H1 (cell line): ENCODE results near the gene TCTN3.
"Not testable (repeated sequence)": the region's sequence is repeated elsewhere in the genome, so short reads cannot be mapped to it uniquely, and the experiment has no call there.

Experiments
- MAX ChIP-seq: IDR thresholded peaks from 2 replicates; pipeline ENCODE4 v1.6.1; 2012; ENCODE audit warnings: inconsistent platforms
- TAF1 ChIP-seq: IDR thresholded peaks from 2 replicates; pipeline ENCODE4 v1.6.1; 2011; ENCODE audit warnings: mild to moderate bottlenecking, low read depth, low read length

- TF ChIP-seq MAX, TAF1: not testable (repeated sequence)
These were observed 73.3 kb downstream of the TCTN3 start for GRCh38 chr10:95620415-95620814.
